HL-60/S4 treated with retinoic acid at 250 ng/mL for 4 days and 3 days (cell line): ENCODE results near the gene CDK6.
"Not testable (repeated sequence)": the region's sequence is repeated elsewhere in the genome, so short reads cannot be mapped to it uniquely, and the experiment has no call there.

Experiments used
- in situ Hi-C: fragments of 300-500 bp; cut with MboI; formaldehyde crosslinking; loops from 2 replicates; pipeline ENCODE4 v1.7.0; 2022; ENCODE audit warnings: low sequenced_read_pairs

Gene CDK6

GRCh38 chr7:92763636-92764423 is 72.5 kb downstream of the CDK6 start:
- in situ Hi-C loops = no loop called here

- in situ Hi-C loops = no loop called here
Measured at GRCh38 chr7:92762851-92763250, 73.5 kb downstream of the CDK6 start.

GRCh38 chr7:92761391-92762097 is 74.8 kb downstream of the CDK6 start:
- in situ Hi-C loops = no loop called here

- in situ Hi-C loops = no loop called here
Measured at GRCh38 chr7:92758796-92759431, 77.5 kb downstream of the CDK6 start.

GRCh38 chr7:92757311-92757910 is 79.0 kb downstream of the CDK6 start:
- in situ Hi-C loops = not testable (repeated sequence)

- in situ Hi-C loops = no loop called here
Measured at GRCh38 chr7:92755680-92756079, 80.7 kb downstream of the CDK6 start.

- in situ Hi-C loops = no loop called here
Measured at GRCh38 chr7:92754919-92755581, 81.3 kb downstream of the CDK6 start.

- in situ Hi-C loops = no loop called here
Measured at GRCh38 chr7:92753614-92754013, 82.8 kb downstream of the CDK6 start.

GRCh38 chr7:92751902-92752901 is 84.2 kb downstream of the CDK6 start:
- in situ Hi-C loops = no loop called here

GRCh38 chr7:92750946-92751345 is 85.4 kb downstream of the CDK6 start:
- in situ Hi-C loops = no loop called here

- in situ Hi-C loops = no loop called here
Measured at GRCh38 chr7:92750447-92750839, 85.9 kb downstream of the CDK6 start.

GRCh38 chr7:92749832-92750446 is 86.4 kb downstream of the CDK6 start:
- in situ Hi-C loops = no loop called here

- in situ Hi-C loops = no loop called here
Measured at GRCh38 chr7:92749327-92749755, 87.0 kb downstream of the CDK6 start.

GRCh38 chr7:92748495-92748894 is 87.9 kb downstream of the CDK6 start:
- in situ Hi-C loops = no loop called here

GRCh38 chr7:92747041-92747835 is 89.1 kb downstream of the CDK6 start:
- in situ Hi-C loops = no loop called here

- in situ Hi-C loops = no loop called here
Measured at GRCh38 chr7:92745241-92745640, 91.1 kb downstream of the CDK6 start.

GRCh38 chr7:92744180-92744579 is 92.2 kb downstream of the CDK6 start:
- in situ Hi-C loops = not testable (repeated sequence)

- in situ Hi-C loops = no loop called here
Measured at GRCh38 chr7:92742186-92742585, 94.2 kb downstream of the CDK6 start.
